K562 (cell line): ENCODE data around the gene MYO16.

Experiments used
- CTBP1 ChIP-seq: fragments of 450-650 bp; IDR thresholded peaks from 2 replicates; pipeline ENCODE4 v1.6.1; 2016; ENCODE audit warnings: borderline replicate concordance
- ESRRA ChIP-seq: fragments of 450-650 bp; IDR thresholded peaks from 2 replicates; pipeline ENCODE4 v1.6.1; 2014; ENCODE audit warnings: low read depth, mild to moderate bottlenecking, moderate library complexity, borderline replicate concordance

DNA sequence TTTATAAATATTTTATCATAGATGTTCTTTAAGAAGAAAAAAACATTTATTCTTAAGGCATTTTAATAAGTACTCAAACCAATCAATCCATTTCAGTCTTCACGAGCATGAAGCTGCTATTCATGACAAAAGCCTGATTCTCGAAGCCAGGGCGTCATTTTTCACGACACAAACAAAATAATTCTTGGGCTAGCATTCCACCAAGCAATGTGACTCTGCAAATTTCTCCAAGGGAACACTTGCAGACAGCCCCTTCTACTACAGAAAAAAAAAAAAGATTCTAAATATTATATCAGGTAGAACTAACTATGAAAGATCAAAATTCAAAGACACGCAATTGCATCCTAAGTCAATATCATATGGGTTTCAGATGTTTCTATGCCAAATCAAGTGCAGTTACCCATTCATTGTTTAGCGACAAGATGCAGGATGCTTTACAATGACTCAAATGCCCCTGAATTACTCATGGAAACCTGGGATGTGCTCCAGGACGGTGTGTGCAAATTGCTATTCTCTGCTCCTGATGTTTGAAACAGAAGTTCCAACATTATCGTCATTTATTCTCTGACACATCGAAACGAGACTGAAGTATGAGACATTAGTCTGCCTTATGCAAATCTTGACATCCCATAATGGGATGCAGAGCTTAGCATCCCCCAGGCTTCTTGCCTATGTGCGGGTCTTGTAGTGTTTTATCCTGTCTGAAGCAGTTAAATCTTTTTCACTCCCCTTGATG is 517.7 kb downstream of the MYO16 start:
- TF ChIP-seq ESRRA (no peak), CTBP1 (no peak)
